K562 (cell line): ENCODE results near the gene MEIS2. TPM values are rescaled to one million over a fixed set of nuclear protein-coding genes. Genes with fewer than 3 reads are reported as not detected.

Source experiments
- ATAC-seq: fragments of 200-7000 bp; cut with Tn5 transposase; 3 replicates; pipeline ENCODE4 v1.9.1; 2020; ENCODE audit warnings: moderate library complexity
- BruUV-seq: library from RNA; stranded (reverse); fragments of 400-500 nt; replicated peaks from 2 replicates; lab custom pipeline; 2021; lab: Mats Ljungman, UMichigan
- CTCF ChIA-PET: fragments of 300-600 bp; formaldehyde crosslinking; extraction: SDS; loops from one replicate; lab custom pipeline; 2021; ENCODE audit warnings: low intra/inter-chr PET ratio; lab: Yijun Ruan, JAX
- POLR2A ChIA-PET: fragments of 300-600, 350-650 bp; sonication (Branson Sonifier 250); formaldehyde crosslinking; extraction: SDS; loops from one replicate; lab custom pipeline; 2021; ENCODE audit warnings: antibody characterized with exemption, inconsistent platforms; lab: Yijun Ruan, JAX
- DNase-seq, 4 experiments: peaks; one replicate each; pipeline versions ENCODE4 v3.0.0 to v3.0.0-alpha.2; 2011 to 2018; ENCODE audit warnings: low spot score in 3 of 4, mixed read lengths in 3 of 4; ENCODE audit errors: extremely low read depth in 1 of 4
- FAIRE-seq: peaks from 2 replicates; lab custom pipeline; 2011; peaks lifted over from hg19 to GRCh38; lab: Jason Lieb, UNC
- H2AFZ ChIP-seq: 2 replicates; pipeline ENCODE4 v1.6.0; 2011; ENCODE audit warnings: low read depth, low read length, control low read depth, inconsistent platforms
- H3K27ac ChIP-seq: fragments of 200-600 bp; 3 replicates; pipeline ENCODE4 v1.8.0; 2011; ENCODE audit warnings: low read depth, mild to moderate bottlenecking, control low read depth, inconsistent platforms, low read length, moderate library complexity, mixed read lengths; ENCODE audit errors: extremely low read depth
- H3K27me3 ChIP-seq, 2 experiments: fragments of 300-600 bp in 1 of 2; 2 replicates in 1 of 2; 3 replicates in 1 of 2; pipeline versions ENCODE4 v1.6.0 to v1.8.0; 2011; ENCODE audit warnings: inconsistent platforms in 2 of 2, low read length in 2 of 2, mild to moderate bottlenecking in 1 of 2, mixed read lengths in 1 of 2, moderate library complexity in 1 of 2; ENCODE audit not compliant: control insufficient read depth in 2 of 2, insufficient read depth in 2 of 2
- H3K36me3 ChIP-seq: fragments of 300-600 bp; 3 replicates; pipeline ENCODE4 v1.8.0; 2011; ENCODE audit warnings: mild to moderate bottlenecking, low read length, inconsistent platforms; ENCODE audit not compliant: control insufficient read depth, insufficient read depth
- H3K4me1 ChIP-seq, 2 experiments: fragments of 200-600 bp in 1 of 2; replicated peaks in 1 of 2; 2 replicates in 1 of 2; 3 replicates in 1 of 2; pipeline versions ENCODE4 v1.5.1 to v1.8.0; 2011; ENCODE audit warnings: inconsistent platforms in 2 of 2, low read length in 2 of 2, mild to moderate bottlenecking in 1 of 2, mixed read lengths in 1 of 2, moderate library complexity in 1 of 2; ENCODE audit not compliant: control insufficient read depth in 2 of 2, insufficient read depth in 2 of 2
- H3K4me2 ChIP-seq: 2 replicates; pipeline ENCODE4 v1.6.1; 2011; ENCODE audit warnings: low read length, control low read depth, inconsistent platforms, mixed read lengths; ENCODE audit not compliant: insufficient read depth
- H3K4me3 ChIP-seq: fragments of 200-600 bp; sonication (generic), shearing (Covaris generic); 2 replicates; pipeline ENCODE4 v1.5.1; 2016; ENCODE audit warnings: control low read depth, inconsistent platforms
- H3K79me2 ChIP-seq: fragments of 200-600 bp; 3 replicates; pipeline ENCODE4 v1.8.0; 2011; ENCODE audit warnings: low read length, inconsistent platforms; ENCODE audit not compliant: control insufficient read depth, insufficient read depth
- H3K9ac ChIP-seq, 2 experiments: 2 replicates each; pipeline versions ENCODE4 v1.6.0 to v1.6.1; 2011; ENCODE audit warnings: low read depth in 2 of 2, low read length in 2 of 2, control low read depth in 1 of 2, inconsistent platforms in 1 of 2, mild to moderate bottlenecking in 1 of 2, mixed read lengths in 1 of 2; ENCODE audit not compliant: insufficient read depth in 1 of 2
- H3K9me1 ChIP-seq: one replicate; pipeline ENCODE4 v1.6.0; 2011; ENCODE audit warnings: inconsistent platforms, mild to moderate bottlenecking, low read length, moderate library complexity; ENCODE audit not compliant: control insufficient read depth, insufficient read depth
- H3K9me3 ChIP-seq: replicated peaks from 2 replicates; pipeline ENCODE4 v1.5.1; 2011; ENCODE audit warnings: low read depth, low read length, inconsistent platforms; ENCODE audit not compliant: control insufficient read depth, insufficient read depth
- H4K20me1 ChIP-seq: replicated peaks from 2 replicates; pipeline ENCODE4 v1.6.1; 2011; ENCODE audit warnings: low read length, inconsistent platforms, mixed read lengths; ENCODE audit not compliant: control insufficient read depth, insufficient read depth
- ESRRB ChIP-seq: fragments of 250-450 bp; sonication (Bioruptor Pico); IDR thresholded peaks from 2 replicates; pipeline ENCODE4 v1.5.0; 2020; ENCODE audit warnings: mild to moderate bottlenecking, moderate library complexity, borderline replicate concordance
- EZH2 ChIP-seq: IDR thresholded peaks from 2 replicates; pipeline ENCODE4 v1.6.1; 2012; ENCODE audit warnings: low read depth, mild to moderate bottlenecking, inconsistent platforms, low read length, borderline replicate concordance
- KDM4B ChIP-seq, 2 experiments: fragments of 450-650 bp in 1 of 2; sonication (generic) in 1 of 2; IDR thresholded peaks; 2 replicates each; pipeline ENCODE4 v1.6.1; 2016 to 2017; ENCODE audit warnings: borderline replicate concordance in 2 of 2, antibody characterized with exemption in 1 of 2, low read depth in 1 of 2, mild to moderate bottlenecking in 1 of 2
- MEF2D ChIP-seq: conservative IDR thresholded peaks from 2 replicates; pipeline ENCODE4 v1.6.1; 2016; ENCODE audit warnings: low read depth, missing genetic modification characterization, missing compliant biosample characterization
- MYNN ChIP-seq, 2 experiments: sonication (generic); formaldehyde crosslinking in 1 of 2; IDR thresholded peaks; 2 replicates each; pipeline versions ENCODE4 v1.5.0 to v1.6.1; 2016 to 2020; ENCODE audit warnings: antibody characterized with exemption in 1 of 2, missing genetic modification reagents in 1 of 2
- SPI1 ChIP-seq: IDR thresholded peaks from 2 replicates; pipeline ENCODE4 v1.6.1; 2011; ENCODE audit warnings: low read depth, low read length, control low read depth, borderline replicate concordance
- TCF7L2 ChIP-seq: fragments of 150-350 bp; IDR thresholded peaks from 2 replicates; pipeline ENCODE4 v1.6.1; 2016; ENCODE audit warnings: low read depth, mild to moderate bottlenecking, low read length, moderate library complexity
- ZNF76 ChIP-seq: fragments of 250-450 bp; sonication (Bioruptor Pico); IDR thresholded peaks from 2 replicates; pipeline ENCODE4 v1.4.0; 2020; ENCODE audit warnings: mild to moderate bottlenecking, moderate library complexity, borderline replicate concordance
- WGBS: fragments of 100-300 bp; shearing (Covaris generic); methylation state at CpG from one replicate; pipeline ENCODE4 v1.1.6; 2016; ENCODE audit warnings: low coverage, mixed read lengths; ENCODE audit not compliant: insufficient coverage; ENCODE audit errors: missing lambda C conversion rate; 5-methylcytosine and 5-hydroxymethylcytosine counted together
- in situ Hi-C: fragments of 300-500 bp; cut with MboI; formaldehyde crosslinking; loops from 4 replicates; pipeline ENCODE4 v1.15.0; 2018; ENCODE audit warnings: inconsistent platforms, mixed read lengths
- intact Hi-C: fragments of 100-400 bp; cut with micrococcal nuclease; formaldehyde crosslinking; loops from 2 replicates; pipeline ENCODE4 v1.14.2; 2022
- polyA plus RNA-seq, 8 experiments: library from polyadenylated mRNA; depleted of rRNA in 4 of 8; stranded (reverse) in 5 of 8; unstranded in 3 of 8; fragments of >200 nt; fragmentation: Nextera tagmentation in 2 of 8; fragmentation: Illumina TruSeq in 1 of 8; extraction: Ambion mirVana in 2 of 8; extraction: Trizol in 1 of 8; gene quantifications; 2 replicates each; pipeline versions ENCODE4 v1.2.1 to v1.2.3, GENCODE V29; 2011 to 2014; ENCODE audit warnings: inconsistent platforms in 1 of 8, missing spikeins in 1 of 8
- total RNA-seq, 7 experiments: library from RNA; depleted of rRNA in 6 of 7; stranded (reverse); fragments of >200 nt in 6 of 7; fragmentation: Illumina TruSeq in 2 of 7; extraction: Trizol in 2 of 7; gene quantifications; 2 replicates each; pipeline versions ENCODE4 v1.2.1 to v1.2.3, GENCODE V29; 2011 to 2021; ENCODE audit warnings: low replicate concordance in 1 of 7

Gene MEIS2
- total and polyA plus RNA-seq, 9 of the 15 experiments (the other 6 are each of a cell fraction or from before 2014, with no cell fraction given) = 7.5 to 64.2 (median 22.3) TPM

- Histone ChIP-seq H3K4me3 (no peak overlapping the region), H4K20me1 (no peaks in the 10 kb centered on the region), H3K27ac (no peak overlapping the region), H3K9me1 (no peaks in the 10 kb centered on the region), H3K9me3 (no peaks in the 10 kb centered on the region), H3K4me1 (no peaks in the 10 kb centered on the region), H3K4me2 (no peak overlapping the region), H3K79me2 (no peaks in the 10 kb centered on the region)
- WGBS = 93% methylated on average over 2 of the region's 2 CpGs
- no peak for DNase-seq
- no TSS peak for BruUV-seq
- in situ Hi-C loops = no loop called here
- POLR2A ChIA-PET = no interaction called here
- no peak for FAIRE-seq
- TF ChIP-seq KDM4B (IDR thresholded peaks at IDR 0.05; ENCODE audit: borderline replicate concordance in 2 of 2, low read depth in 1 of 2) (no peak), ESRRB (no peak), MEF2D (tag) (no peak), ZNF76 (CRISPR knock-in tag) (no peak)
- TF ChIP-seq, all 486 proteins: peak for 0
- no peak overlapping the region for H2AFZ ChIP-seq
- H3K9ac ChIP-seq = no peak overlapping the region
- no peaks in the 10 kb centered on the region for H3K27me3 ChIP-seq
- no peak for ATAC-seq
- intact Hi-C loops = no loop called here
- no peaks in the 10 kb centered on the region; the same call in 2 of the 3 replicates for H3K36me3 ChIP-seq
- CTCF ChIA-PET = no interaction called here
Measured at GRCh38 chr15:36912311-36912712, 188.0 kb downstream of the MEIS2 start.

- no TSS peak for BruUV-seq
- no peak overlapping the region for H3K4me3 ChIP-seq
- no peaks in the 10 kb centered on the region for H3K9me1 ChIP-seq
- no peaks in the 10 kb centered on the region for H3K9me3 ChIP-seq
- no peak for DNase-seq
- H3K27me3 ChIP-seq = no peaks in the 10 kb centered on the region
- H3K79me2 ChIP-seq = no peaks in the 10 kb centered on the region
- no peak for FAIRE-seq
- H4K20me1 ChIP-seq = no peaks in the 10 kb centered on the region
- CTCF ChIA-PET = no interaction called here
- POLR2A ChIA-PET = interaction anchor here (1.2 kb wide), 1 partner anchor 9 kb away, joined by 3 read pairs; no protein-coding TSS in a partner anchor
- intact Hi-C loops (no loop called here), in situ Hi-C loops (no loop called here)
- H3K4me1 ChIP-seq = no peaks in the 10 kb centered on the region
- H3K36me3 ChIP-seq = no peaks in the 10 kb centered on the region; the same call in 2 of the 3 replicates
- no peak for TF ChIP-seq MYNN (IDR thresholded peaks at IDR 0.05)
- no peak for TF ChIP-seq MYNN (CRISPR knock-in tag; IDR thresholded peaks at IDR 0.05)
- TF ChIP-seq EZH2 = no peak
- TF ChIP-seq SPI1 = peak; percentile 95
- TF ChIP-seq TCF7L2 = no peak
- no peak overlapping the region for H3K27ac ChIP-seq
- ATAC-seq = no peak
- H3K9ac ChIP-seq = no peak overlapping the region
- H2AFZ ChIP-seq = no peak overlapping the region
- 93% methylated on average over 5 of the region's 5 CpGs for WGBS
- no peak overlapping the region for H3K4me2 ChIP-seq
Measured at GRCh38 chr15:36911322-36911944, 188.9 kb downstream of the MEIS2 start.
